T47D (cell line): ENCODE results near the gene TTLL9.

ENCODE experiments used
- DNase-seq, 2 experiments: peaks; one replicate each; pipeline versions ENCODE4 v3.0.0 to v3.0.0-alpha.2; 2011 to 2012; ENCODE audit warnings: low read depth in 1 of 2, low spot score in 1 of 2
- JUND ChIP-seq: IDR thresholded peaks from 2 replicates; pipeline ENCODE4 v1.6.1; 2012; ENCODE audit warnings: low read depth
- in situ Hi-C: cut with HindIII; loops from 2 replicates; pipeline ENCODE4 v1.10.0; 2016; ENCODE audit warnings: low sequenced_read_pairs, low pct_unique_long_range_greater_than_20kb

The TTLL9 gene

DNA sequence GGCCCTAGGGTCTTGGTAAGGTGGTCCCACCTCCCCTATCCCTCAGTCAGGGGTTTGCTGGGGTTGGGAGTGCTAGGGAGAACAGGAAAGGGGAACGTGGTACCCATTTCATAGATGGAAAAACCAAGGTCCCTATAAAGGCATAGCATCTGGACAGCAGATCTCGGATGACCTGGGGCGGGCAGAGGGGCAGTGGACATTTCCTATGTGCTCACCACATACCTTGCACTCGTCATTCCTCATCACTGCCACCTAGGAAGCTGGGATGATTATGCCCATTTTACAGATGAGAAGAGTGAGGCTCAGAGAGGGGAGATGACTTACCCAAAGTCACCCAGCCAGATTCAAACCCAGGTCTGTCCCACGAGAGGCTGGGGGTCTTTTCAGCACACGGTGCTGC lies 39.2 kb upstream of the TTLL9 start:
- TF ChIP-seq JUND, result no peak
- DNase-seq, result no peak
- in situ Hi-C loops, result no loop called here

DNA sequence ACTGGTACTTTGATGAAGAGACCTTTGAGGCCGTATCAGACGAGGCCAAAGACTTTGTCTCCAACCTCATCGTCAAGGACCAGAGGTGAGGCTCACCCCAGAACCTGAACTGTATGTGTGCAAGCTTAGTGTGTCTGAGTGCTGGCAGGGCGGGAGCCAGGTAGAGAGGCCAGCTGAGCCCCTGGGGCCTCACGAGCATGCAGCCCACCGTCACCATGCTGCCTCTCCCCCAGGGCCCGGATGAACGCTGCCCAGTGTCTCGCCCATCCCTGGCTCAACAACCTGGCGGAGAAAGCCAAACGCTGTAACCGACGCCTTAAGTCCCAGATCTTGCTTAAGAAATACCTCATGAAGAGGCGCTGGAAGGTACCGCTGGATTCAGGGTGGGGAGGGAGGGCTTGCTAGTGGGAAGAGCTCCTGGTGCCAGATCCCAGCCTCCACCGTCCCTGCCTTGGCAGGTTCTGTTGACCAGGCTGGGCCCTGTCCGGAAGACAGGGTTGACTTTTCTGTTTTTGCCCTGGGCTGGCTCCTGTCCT lies 38.6 kb upstream of the TTLL9 start:
- no peak for DNase-seq
- in situ Hi-C loops, result no loop called here
- TF ChIP-seq JUND, result no peak

DNA sequence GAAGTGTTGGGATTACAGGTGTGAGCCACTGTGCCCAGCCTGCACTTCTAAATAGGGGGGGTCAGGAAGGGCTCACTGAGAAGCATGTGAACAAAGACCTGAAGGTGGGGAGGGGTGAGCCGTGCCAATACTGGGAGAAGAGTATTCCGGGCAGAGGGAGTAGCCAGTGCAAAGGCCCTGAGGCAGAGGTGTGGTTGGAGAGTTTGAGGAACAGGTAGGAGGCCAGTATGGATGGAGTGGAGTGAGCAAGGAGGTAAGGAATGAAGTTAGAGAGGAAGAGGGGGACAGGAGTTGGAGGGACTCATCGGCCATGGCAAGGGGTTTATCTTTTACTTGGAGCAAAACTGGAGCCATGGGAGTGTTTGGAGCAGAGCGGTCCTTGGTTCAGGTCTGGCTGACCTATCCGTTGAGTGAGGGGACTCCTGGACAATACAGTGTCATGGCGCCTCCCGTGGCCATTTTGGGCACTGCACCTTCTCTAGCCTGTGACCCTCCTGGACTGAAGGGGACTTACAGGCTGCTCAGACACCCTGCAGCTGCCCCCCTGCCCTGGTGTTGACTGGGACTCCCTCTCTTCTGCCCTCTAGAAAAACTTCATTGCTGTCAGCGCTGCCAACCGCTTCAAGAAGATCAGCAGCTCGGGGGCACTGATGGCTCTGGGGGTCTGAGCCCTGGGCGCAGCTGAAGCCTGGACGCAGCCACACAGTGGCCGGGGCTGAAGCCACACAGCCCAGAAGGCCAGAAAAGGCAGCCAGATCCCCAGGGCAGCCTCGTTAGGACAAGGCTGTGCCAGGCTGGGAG lies 37.1 kb upstream of the TTLL9 start:
- in situ Hi-C loops, result no loop called here
- TF ChIP-seq JUND, result no peak
- DNase-seq, result peak; percentile 57 to 67

DNA sequence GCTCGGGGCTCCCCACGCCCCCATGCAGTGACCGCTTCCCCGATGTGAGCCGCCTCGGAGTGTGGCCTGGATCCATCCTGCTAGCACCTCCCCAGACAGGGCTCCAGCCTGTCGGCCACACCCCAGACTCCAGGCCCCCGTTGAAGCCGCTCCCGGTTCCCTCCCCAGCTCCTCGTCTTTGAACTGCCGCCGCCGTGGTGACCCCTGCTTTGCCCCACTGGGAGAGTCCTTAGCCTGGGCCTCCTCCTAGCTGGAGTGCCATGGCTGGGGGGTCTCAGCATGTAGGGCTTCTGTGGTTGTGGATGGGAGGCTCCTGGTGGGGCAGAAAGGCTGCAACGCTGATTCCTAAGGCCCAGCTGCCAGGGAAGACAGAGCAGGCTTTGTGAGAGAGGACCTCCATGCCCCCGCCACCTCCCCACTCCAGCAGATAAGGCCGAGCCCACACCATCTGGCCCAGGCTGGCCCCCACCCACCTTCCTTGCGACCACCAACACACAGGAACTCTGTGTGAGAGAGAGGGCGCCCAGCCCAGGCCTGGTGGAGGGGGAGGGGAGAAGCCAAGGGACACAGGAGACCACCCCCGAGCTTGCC lies 36.4 kb upstream of the TTLL9 start:
- no peak for DNase-seq
- in situ Hi-C loops, result no loop called here
- TF ChIP-seq JUND, result no peak

DNA sequence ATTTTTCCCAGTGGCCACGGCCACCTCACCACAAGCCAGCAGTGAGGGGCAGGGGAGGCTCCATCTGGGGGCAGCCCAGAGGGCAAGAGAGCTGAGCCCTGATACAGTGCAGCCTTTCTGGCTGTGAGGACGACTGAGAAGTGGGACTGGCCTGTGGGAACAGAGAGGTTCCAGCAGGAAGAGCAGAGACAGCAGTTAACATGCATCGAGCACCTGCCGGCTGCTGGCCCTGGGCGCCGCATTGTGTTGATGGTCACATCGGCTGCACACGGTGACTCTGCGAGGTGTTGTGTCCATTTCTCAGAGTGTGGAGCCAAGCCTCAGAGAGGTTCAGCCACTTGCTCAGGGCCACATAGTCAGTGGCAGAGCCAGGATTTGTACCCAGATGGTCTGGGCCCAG lies 34.9 kb upstream of the TTLL9 start:
- DNase-seq, result no peak
- no peak for TF ChIP-seq JUND
- in situ Hi-C loops, result no loop called here

DNA sequence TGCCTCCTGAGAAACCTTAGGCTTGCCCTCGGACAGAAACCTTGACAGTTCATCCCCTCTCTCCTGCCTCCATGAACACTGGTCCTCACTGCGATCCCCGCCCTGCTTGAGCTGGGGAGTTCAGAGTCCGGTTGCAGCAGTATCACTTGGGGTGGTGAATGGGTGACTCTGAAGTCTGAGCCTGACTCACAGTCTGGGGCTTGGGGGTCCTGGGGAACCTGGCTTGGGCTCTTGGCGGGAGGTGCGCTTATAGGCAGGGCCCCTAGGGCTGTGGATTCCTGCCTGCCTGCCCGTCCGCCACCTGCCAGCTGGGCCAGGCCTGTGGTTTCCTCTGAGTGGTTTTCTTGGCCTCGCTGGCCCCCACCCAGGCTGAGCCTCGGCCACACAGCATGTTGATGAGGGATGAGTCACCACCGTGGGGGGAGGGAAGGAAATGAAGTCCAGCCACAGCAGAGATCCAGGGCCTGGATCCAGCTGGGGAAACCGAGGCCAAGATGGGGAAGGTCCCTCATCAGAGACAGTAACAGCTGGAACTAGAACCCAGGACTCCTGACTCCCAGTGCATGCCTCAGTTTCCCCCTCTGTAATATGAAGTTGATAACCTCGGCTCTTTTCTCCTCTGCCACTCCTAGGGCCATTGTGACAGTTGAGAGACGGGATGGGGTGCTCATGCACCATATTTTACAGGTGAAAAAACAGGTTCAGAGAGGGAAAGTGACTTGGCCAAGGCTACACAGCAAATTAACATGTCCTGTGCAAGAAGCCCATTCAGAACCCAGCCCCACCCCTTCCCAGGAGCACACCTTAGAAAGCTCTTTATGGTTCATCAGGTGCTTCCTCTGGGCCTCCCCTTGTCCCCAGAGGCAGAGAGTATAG lies 34.2 kb upstream of the TTLL9 start:
- TF ChIP-seq JUND, result no peak
- DNase-seq, result peak in 1 of 2 experiments; percentile 54
- in situ Hi-C loops, result no loop called here

DNA sequence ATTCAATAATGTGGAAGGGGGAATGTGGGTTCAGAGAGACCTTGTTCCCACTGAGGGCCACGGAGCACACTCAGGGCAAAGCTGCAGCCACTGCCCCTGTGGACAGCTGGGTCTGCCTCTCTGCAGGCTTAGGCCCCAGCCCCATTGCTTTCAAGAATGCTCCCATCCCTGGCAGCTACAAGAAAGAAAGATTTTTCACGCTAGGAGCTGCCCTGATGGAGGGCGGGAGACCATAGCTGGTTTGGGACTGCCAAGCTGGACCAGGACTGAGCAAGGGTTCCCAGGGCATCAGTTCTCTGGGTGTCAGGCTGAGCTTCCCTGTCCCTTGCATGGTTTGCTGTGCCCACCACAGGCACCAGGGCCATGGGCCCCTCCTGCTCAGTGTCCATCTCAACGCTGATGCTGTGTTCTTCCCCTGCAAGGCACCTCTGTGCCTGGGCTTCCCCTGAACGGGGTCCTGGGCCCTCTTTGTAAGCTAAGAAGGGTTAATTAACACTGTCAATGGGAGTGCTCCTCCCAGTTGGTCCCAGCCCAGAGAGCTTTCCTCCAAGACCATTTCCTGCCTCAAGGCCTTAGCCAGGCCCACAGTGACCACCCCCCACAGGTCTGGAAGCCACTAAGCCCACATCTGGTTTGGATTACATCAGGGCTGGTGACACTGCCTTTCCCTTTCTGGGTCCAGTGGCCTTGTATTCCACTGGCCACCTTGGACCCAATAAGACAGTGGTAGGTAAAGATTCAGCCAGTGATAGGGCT lies 33.4 kb upstream of the TTLL9 start:
- no peak for TF ChIP-seq JUND
- no peak for DNase-seq
- in situ Hi-C loops, result no loop called here

DNA sequence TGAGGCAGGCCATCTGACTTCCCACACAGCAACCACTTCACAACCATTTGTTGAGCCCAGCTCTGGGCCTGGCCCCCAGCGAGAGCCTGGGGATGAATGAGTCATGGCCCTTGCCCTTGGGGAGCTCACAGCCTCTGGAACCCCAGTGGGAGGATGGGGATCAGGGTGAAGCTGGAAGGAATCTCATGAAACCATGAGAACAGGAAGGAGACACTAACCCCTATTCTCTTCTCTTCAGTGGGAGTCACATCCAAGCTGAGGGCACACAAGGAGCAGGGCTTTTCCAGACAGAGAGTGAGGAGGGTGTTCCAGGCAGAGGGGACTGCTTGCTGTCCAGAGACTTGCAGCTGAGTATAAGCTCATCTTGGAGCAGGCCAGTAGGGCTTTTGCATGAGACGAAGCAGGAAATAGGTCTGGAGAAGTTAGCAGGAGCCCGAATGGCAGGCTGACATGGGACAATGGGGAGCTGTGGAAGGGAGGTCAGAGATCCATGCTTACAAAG lies 32.5 kb upstream of the TTLL9 start:
- TF ChIP-seq JUND, result no peak
- DNase-seq, result no peak
- in situ Hi-C loops, result no loop called here

DNA sequence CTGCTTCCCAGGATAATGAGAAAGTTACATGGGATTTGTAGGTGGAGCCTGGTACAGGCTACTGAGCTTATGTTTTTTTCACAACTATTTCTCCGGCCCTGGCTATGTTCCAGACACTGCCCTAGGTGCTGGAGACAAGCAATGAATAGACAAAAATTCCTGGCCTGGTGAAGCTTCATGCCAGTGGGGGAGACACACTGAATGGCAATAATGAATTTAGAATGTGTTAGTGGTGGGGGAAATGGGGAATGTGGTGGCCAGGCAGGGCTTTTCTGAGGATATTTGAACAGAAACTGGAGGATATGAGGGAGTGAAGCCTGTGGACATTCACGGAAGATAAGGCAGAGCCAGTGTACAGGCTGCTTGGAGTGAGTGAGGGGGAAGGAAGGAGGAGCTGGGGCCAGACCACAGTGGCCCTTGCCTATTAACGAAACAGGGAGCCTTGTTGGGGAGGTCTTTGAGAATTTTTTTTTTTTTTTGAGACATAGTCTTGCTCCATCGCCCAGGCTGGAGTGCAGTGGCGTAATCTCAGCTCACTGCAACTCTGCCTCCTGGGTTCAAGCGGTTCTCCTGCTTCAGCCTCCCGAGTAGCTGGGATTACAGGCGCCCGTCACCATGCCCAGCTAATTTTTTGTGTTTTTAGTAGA lies 31.7 kb upstream of the TTLL9 start:
- DNase-seq, result no peak
- no peak for TF ChIP-seq JUND
- in situ Hi-C loops, result no loop called here

DNA sequence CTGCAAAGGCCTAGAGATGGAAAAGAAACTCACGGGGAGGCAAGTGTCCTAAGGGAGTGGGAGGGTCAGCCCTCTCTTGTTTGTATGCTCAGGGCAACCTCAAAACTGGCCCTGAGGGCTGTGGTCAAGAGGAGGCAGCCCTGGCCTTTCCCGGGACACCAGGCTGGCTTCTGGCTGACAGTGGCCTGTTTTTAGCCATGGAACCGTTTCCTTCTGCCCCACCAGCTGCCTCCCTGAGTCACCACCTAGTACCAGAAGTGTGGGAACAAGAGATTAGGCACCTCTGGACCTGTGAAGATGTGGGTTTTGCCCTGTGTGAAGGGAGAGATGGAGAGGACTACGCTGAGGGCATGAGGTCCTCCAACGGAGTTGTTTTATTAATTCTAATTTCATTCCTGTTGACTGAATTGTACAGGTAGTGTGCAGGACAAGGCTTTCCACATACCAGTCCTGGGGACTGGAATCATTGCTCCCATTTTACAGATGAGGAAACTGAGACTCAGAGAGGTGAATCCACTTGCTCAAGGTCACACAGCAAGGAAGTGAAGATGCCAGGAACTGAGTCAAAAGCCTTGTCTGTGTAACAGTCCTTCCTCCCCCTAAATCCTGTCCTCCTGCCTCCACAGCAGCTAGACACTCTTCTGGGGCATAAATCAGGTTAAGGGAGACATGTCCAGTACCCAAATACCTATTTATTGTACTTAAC lies 30.5 kb upstream of the TTLL9 start:
- in situ Hi-C loops, result no loop called here
- DNase-seq, result no peak
- TF ChIP-seq JUND, result no peak
